ENCODE measurements around the gene CPNE6.

Gene CPNE6

GRCh38 chr14:24081739-24082211 is 10.4 kb downstream of the CPNE6 start:
- Histone ChIP-seq H3F3A (ENCODE audit: insufficient read depth) (0 out of 2 replicates have a peak, but pooled peaks cover 3% of the 10 kb centered on the region), H3K27ac (ENCODE audit: low read depth, low read length) (no peak overlapping the region), H3K27me3 (ENCODE audit: low read length) (no peaks in the 10 kb centered on the region), H4K20me1 (ENCODE audit: low read depth, low read length) (no peaks in the 10 kb centered on the region), H3K79me2 (ENCODE audit: insufficient read depth, low read length) (no peaks in the 10 kb centered on the region), H2AFZ (ENCODE audit: low read depth, low read length, severe bottlenecking) (peak overlapping the region; percentile 37), H3K9me3 (ENCODE audit: insufficient read depth, low read length) (no peaks in the 10 kb centered on the region), H3K4me2 (ENCODE audit: low read depth, low read length, poor library complexity, severe bottlenecking) (peak overlapping the region; percentile 80), H3K9me2 (replicated peaks; ENCODE audit: insufficient read depth, low read length) (no peaks in the 10 kb centered on the region), H3K36me3 (ENCODE audit: low read length) (no peaks in the 10 kb centered on the region), H3K9ac (ENCODE audit: low read length) (peak overlapping the region; percentile 69), H3K4me3 (ENCODE audit: insufficient read depth, low read length, poor library complexity, severe bottlenecking) (peak overlapping the region; percentile 57)
- TF ChIP-seq EZH2phosphoT487 (conservative IDR thresholded peaks at IDR 0.05; ENCODE audit: low read length) = no peak
- no peak for TF ChIP-seq CTCF (IDR thresholded peaks at IDR 0.05; ENCODE audit: insufficient read depth, low read length, poor library complexity, severe bottlenecking)

- TF ChIP-seq EZH2phosphoT487 (conservative IDR thresholded peaks at IDR 0.05; ENCODE audit: low read length) (no peak), CTCF (IDR thresholded peaks at IDR 0.05; ENCODE audit: insufficient read depth, low read length, poor library complexity, severe bottlenecking) (no peak)
- no peak overlapping the region for H3K4me2 ChIP-seq (ENCODE audit: low read depth, low read length, poor library complexity, severe bottlenecking)
- H3K79me2 ChIP-seq (ENCODE audit: insufficient read depth, low read length) = no peaks in the 10 kb centered on the region
Observed at GRCh38 chr14:24082411-24083080, 11.2 kb downstream of the CPNE6 start.

GRCh38 chr14:24083462-24083861 is 12.1 kb downstream of the CPNE6 start:
- Histone ChIP-seq H3F3A (ENCODE audit: insufficient read depth) (0 out of 2 replicates have a peak, but pooled peaks cover 3% of the 10 kb centered on the region), H3K9me3 (ENCODE audit: insufficient read depth, low read length) (no peaks in the 10 kb centered on the region), H3K4me2 (ENCODE audit: low read depth, low read length, poor library complexity, severe bottlenecking) (no peak overlapping the region), H3K27ac (ENCODE audit: low read depth, low read length) (no peak overlapping the region), H3K4me3 (ENCODE audit: insufficient read depth, low read length, poor library complexity, severe bottlenecking) (no peak overlapping the region), H3K27me3 (ENCODE audit: low read length) (no peaks in the 10 kb centered on the region), H2AFZ (ENCODE audit: low read depth, low read length, severe bottlenecking) (no peak overlapping the region), H4K20me1 (ENCODE audit: low read depth, low read length) (no peaks in the 10 kb centered on the region), H3K9ac (ENCODE audit: low read length) (no peak overlapping the region), H3K36me3 (ENCODE audit: low read length) (no peaks in the 10 kb centered on the region), H3K9me2 (replicated peaks; ENCODE audit: insufficient read depth, low read length) (no peaks in the 10 kb centered on the region), H3K79me2 (ENCODE audit: insufficient read depth, low read length) (no peaks in the 10 kb centered on the region)
- no peak for TF ChIP-seq CTCF (IDR thresholded peaks at IDR 0.05; ENCODE audit: insufficient read depth, low read length, poor library complexity, severe bottlenecking)
- TF ChIP-seq EZH2phosphoT487 (conservative IDR thresholded peaks at IDR 0.05; ENCODE audit: low read length) = no peak

More at GRCh38 chr14:24082411-24083080, 11.2 kb downstream of the CPNE6 start:
- Histone ChIP-seq H3K4me3 (ENCODE audit: insufficient read depth, low read length, poor library complexity, severe bottlenecking) (no peak overlapping the region), H3F3A (ENCODE audit: insufficient read depth) (0 out of 2 replicates have a peak, but pooled peaks cover 3% of the 10 kb centered on the region), H2AFZ (ENCODE audit: low read depth, low read length, severe bottlenecking) (no peak overlapping the region), H3K27me3 (ENCODE audit: low read length) (no peaks in the 10 kb centered on the region), H4K20me1 (ENCODE audit: low read depth, low read length) (no peaks in the 10 kb centered on the region), H3K9me2 (replicated peaks; ENCODE audit: insufficient read depth, low read length) (no peaks in the 10 kb centered on the region), H3K36me3 (ENCODE audit: low read length) (no peaks in the 10 kb centered on the region), H3K27ac (ENCODE audit: low read depth, low read length) (no peak overlapping the region), H3K9ac (ENCODE audit: low read length) (no peak overlapping the region), H3K9me3 (ENCODE audit: insufficient read depth, low read length) (no peaks in the 10 kb centered on the region)
